GM12872 (cell line): ENCODE data around the gene MYH9.

ENCODE experiments used
- CTCF ChIP-seq: IDR thresholded peaks from 3 replicates; pipeline ENCODE4 v1.5.1; 2011; ENCODE audit warnings: low read depth, mild to moderate bottlenecking, low read length, moderate library complexity; ENCODE audit not compliant: insufficient read depth

The MYH9 gene

GRCh38 chr22:36330655-36331305 is 57.0 kb downstream of the MYH9 start:
- TF ChIP-seq CTCF = no peak

- no peak for TF ChIP-seq CTCF
Measured at GRCh38 chr22:36330127-36330526, 57.6 kb downstream of the MYH9 start.

- no peak for TF ChIP-seq CTCF
Measured at GRCh38 chr22:36329254-36330078, 58.3 kb downstream of the MYH9 start.

GRCh38 chr22:36328635-36329253 is 59.0 kb downstream of the MYH9 start:
- TF ChIP-seq CTCF = no peak

GRCh38 chr22:36327922-36328551 is 59.7 kb downstream of the MYH9 start:
- TF ChIP-seq CTCF = no peak

- no peak for TF ChIP-seq CTCF
Measured at GRCh38 chr22:36326178-36327161, 61.3 kb downstream of the MYH9 start.
